ENCODE measurements around the gene HSP90AA1. TPM values are rescaled to one million over a fixed set of nuclear protein-coding genes. Genes with fewer than 3 reads are reported as not detected.
A peak's percentile ranks its signal among the peaks of the same experiment; 100 is the strongest.

HSP90AA1 gene
- total and polyA plus RNA-seq, 11 donors, result 351 to 956 (median 427) TPM

GRCh38 chr14:102046337-102047278, 40.2 kb downstream of the HSP90AA1 start:
- WGBS, 4 donors, result 42 to 47% (median 46%) methylated on average over 23 of the region's 23 CpGs
- Histone ChIP-seq H3K27ac (peak overlapping the region in 4 of 12 donors; percentile 18 to 83 (median 52)), H3K9me3 (no peaks in the 10 kb centered on the region), H3K27me3 (no peaks in the 10 kb centered on the region), H3K36me3 (peaks cover 3 to 100% (median 91%) of the 10 kb centered on the region in 9 donors), H3K4me1 (peaks cover 0 to 40% (median 11%) of the 10 kb centered on the region in 12 donors), H3K4me3 (no peak overlapping the region)
- peak; percentile 82 to 91 (median 86) for DNase-seq
- TF ChIP-seq CTCF (IDR thresholded peaks at IDR 0.05) (peak in 11 of 12 donors; percentile 30 to 81 (median 57)), POLR2A (IDR thresholded peaks at IDR 0.05) (no peak)
- peak; percentile 90 to 93 (median 91) for ATAC-seq
- intact Hi-C loops (cut with DNase I), result loop anchor here in 9 of 10 donors (1.0 to 10.0 kb wide), 8 partner anchors 48 to 339 kb away; partner anchors contain the start of gene ZNF839 (in 2 of the 9)

- 65 to 86% (median 77%) methylated on average over 7 to 13 of the region's 13 CpGs for WGBS, 4 donors
- peaks cover 0 to 40% (median 11%) of the 10 kb centered on the region in 12 donors for H3K4me1 ChIP-seq
- no peak for DNase-seq
- H3K27me3 ChIP-seq, result no peaks in the 10 kb centered on the region
- no peak overlapping the region for H3K4me3 ChIP-seq
- H3K27ac ChIP-seq, result peak overlapping the region in 6 of 12 donors; percentile 32 to 85 (median 52)
- intact Hi-C loops (cut with DNase I), result loop anchor here in 6 of 10 donors (5.0 to 10.0 kb wide), 5 partner anchors 50 to 270 kb away; partner anchors contain the start of gene ZNF839 (in 2 of the 6)
- H3K36me3 ChIP-seq, result peaks cover 9 to 100% (median 91%) of the 10 kb centered on the region in 9 donors
- H3K9me3 ChIP-seq, result no peaks in the 10 kb centered on the region
- ATAC-seq, result no peak
- no peak for TF ChIP-seq POLR2A (IDR thresholded peaks at IDR 0.05)
- no peak for TF ChIP-seq CTCF (IDR thresholded peaks at IDR 0.05)
These were observed 42.3 kb downstream of the HSP90AA1 start for GRCh38 chr14:102044566-102044965.

GRCh38 chr14:102043251-102044025, 43.4 kb downstream of the HSP90AA1 start:
- 58 to 67% (median 64%) methylated on average over 22 of the region's 22 CpGs for WGBS, 4 donors

More at GRCh38 chr14:102043251-102044025, 43.4 kb downstream of the HSP90AA1 start:
- H3K27ac ChIP-seq, result peak overlapping the region in 10 of 12 donors; percentile 4 to 85 (median 56)
- H3K9me3 ChIP-seq, result no peaks in the 10 kb centered on the region
- peaks cover 0 to 40% (median 11%) of the 10 kb centered on the region in 12 donors for H3K4me1 ChIP-seq
- intact Hi-C loops (cut with DNase I), result loop anchor here in 6 of 10 donors (5.0 to 10.0 kb wide), 5 partner anchors 49 to 271 kb away; partner anchors contain the start of gene ZNF839 (in 2 of the 6)
- ATAC-seq (peak; percentile 68 to 75 (median 74)), DNase-seq (peak in 4 of 5 donors; percentile 37 to 75 (median 55))
- H3K36me3 ChIP-seq, result peaks cover 5 to 100% (median 91%) of the 10 kb centered on the region in 9 donors
- peak in 7 of 12 donors; percentile 11 to 39 (median 20) for TF ChIP-seq CTCF (IDR thresholded peaks at IDR 0.05)
- TF ChIP-seq POLR2A (IDR thresholded peaks at IDR 0.05), result no peak
- H3K4me3 ChIP-seq, result no peak overlapping the region
- no peaks in the 10 kb centered on the region for H3K27me3 ChIP-seq

Data from heart left ventricle (tissue), 16 donors.